Fibroblast of peridontal ligament (primary cell): ENCODE measurements around the gene GRIFIN.
"Not testable (repeated sequence)": the region's sequence is repeated elsewhere in the genome, so short reads cannot be mapped to it uniquely, and the experiment has no call there.

ENCODE experiments used
- DNase-seq: peaks from one replicate; pipeline ENCODE4 v3.0.0-alpha.2; 2010; ENCODE audit errors: extremely low read depth

Gene GRIFIN

DNA sequence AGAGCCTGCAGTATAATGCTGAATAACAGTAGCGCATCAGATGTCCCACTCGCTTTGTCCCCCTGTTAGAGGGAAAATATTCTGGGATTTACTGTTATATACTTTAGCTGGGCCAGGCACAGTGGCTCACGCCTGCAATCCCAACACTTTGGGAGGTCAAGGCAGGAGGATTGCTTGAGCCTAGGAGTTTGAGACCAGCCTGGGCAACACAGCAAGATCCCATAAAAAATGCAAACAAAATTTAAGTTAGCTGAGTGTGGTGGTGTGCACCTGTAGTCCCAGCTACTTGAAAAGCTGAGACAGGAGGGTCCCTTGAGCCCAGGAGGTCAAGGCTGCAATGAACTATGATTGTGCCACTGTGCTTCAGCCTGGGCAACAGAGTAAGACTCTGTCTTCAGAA is 22.3 kb downstream of the GRIFIN start:
- not testable (repeated sequence) for DNase-seq

DNA sequence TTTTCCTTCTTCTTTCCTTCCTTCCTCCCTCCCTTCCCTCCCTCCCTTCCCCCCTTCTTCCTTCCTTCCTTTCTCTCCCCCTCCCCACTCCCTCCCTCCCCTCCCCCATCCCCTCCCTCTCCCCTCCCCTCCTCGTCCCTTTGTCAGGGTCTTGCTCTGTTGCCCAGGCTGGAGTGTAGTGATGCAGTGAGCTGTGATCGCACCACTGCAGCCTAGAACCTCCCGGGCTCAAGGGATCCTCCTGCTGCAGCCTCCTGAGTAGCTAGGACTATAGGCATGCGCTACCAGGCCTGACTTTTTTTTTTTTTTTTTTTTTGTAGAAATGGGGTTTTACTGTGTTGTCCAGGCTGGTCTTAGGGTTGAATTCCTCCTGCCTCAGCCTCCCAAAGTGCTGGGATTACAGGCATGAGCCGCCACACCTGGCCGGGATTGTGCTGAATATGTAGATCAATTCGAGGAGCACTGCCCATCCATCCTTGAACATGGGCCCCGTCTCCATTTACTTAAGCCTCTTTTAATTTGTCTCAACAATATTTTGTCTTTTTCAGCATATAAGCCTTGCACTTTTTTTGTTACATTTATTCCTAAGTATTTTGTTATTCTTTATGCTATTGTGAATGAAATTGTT is 23.4 kb downstream of the GRIFIN start:
- no peak for DNase-seq

DNA sequence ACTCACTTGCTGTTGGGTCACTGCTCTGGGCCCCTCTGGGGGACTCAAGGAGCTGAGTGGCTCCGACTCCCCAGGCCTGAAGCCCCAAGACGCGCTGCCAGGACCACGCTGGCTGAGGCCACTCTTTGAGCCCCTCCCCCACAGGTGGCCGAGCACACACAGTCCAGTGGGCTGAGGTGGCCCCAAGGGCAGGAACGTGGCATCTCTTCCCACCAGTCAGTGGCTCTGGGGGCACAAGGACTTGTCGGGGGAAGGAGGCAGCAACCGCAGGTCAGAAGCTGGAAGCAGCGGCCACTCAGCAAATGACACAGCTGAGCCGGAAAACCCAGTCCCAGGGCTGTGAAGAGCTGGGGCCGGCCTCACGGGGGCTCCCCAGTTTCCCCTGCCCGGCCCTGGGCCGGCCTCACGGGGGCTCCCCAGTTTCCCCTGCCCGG is 24.1 kb downstream of the GRIFIN start:
- no peak for DNase-seq

DNA sequence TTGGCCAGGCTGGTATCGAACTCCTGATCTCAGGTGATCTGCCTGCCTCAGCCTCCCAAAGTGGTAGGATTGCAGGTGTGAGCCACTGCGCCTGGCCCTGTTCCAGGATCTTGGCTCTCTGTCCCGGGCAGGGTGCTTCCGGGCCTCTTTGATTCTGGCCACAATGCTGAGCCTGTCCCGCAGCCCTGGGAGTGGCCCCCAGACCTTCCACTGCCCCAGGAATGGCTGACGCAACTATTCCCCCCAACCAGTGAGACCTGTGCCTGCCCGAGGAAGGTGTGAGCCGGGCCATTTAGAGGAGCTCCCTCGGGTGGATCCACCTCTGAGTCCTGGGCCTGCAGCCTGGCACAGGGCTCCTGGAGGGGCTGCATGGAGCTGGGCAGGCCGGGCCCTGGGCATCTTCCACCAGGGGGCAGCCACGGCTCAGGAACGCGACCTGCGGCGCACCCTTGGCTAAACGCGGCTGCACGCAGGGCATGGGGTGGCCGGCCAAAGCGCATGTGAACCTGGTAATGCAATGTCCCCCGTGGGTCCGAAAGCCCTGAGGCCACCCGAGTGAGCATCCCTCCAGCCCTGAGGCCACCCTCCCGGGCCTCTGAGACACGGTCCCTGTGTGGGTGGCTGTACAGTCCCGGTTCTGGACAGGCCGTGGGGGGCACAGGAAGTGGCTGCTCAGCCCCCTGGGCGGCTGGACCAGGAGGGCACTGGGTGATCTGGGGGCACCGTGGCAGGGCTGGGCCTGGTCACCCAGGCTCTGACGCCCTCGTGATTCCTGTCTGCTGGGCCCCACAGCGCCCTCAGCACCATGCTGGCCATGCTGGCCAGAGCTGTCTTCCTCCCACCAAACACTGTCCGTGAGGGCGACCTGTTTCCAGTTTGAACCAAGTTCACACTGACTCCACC is 24.8 kb downstream of the GRIFIN start:
- peak; percentile 65 for DNase-seq

DNA sequence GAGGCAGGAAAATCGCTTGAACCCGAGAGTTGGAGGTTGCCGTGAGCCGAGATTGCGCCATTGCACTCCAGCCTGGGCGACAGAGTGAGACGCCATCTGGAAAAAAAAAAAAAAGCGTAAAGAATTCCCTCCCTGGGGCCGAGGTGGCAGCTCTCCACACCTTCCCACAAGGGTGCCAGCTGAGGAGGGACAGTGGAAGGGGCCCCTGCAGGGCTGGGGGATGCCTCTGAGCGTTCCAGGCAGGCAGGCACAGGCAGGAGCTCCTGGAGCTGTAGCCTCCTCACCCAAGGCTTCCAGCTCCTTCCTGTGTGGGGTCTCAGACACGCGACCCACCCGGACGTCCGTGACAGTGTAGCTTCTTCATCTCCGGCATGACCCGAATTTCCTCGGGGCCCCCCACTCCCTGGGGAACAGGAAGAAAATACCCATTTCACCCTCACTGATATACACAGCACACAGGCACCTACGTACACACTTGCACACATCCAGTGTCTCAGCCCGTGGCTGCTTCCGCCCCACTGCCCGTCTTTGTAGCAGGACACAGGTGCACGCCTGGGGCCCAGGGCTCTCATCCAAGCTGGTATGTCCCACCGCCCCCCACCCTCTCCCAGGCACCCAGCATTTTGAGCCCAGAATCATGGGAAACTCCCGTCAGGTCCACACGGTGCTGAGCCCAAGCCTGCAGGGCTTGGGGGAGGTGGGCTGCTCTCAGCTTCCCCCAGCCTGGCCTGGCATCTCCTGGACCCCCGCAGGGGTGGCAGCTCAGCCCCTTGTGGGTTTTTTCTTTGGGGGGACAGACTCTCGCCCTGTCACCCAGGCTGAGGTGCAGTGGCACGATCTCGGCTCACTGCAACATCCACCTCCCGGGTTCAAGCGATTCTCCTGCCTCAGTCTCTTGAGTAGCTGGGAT is 25.7 kb downstream of the GRIFIN start:
- DNase-seq: no peak

DNA sequence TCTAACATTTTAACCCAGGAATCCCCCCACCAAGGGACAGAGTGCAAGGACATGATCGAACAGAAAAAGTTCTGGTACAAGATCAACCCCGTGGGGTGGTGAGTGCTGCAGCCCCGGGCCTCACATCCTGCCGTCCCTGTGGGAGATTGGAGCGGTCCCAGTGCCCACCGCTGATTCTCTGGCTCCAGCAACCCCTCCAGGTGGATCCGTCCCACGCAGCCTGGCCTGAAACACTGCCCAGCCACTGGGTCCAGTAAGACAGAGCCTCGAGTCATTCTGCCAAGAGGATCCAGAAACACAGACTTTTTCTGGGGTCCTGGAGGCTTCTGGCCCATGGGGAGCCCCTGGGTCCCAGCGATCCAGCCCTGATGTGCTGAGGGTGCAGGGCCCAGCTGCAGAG is 29.5 kb downstream of the GRIFIN start:
- DNase-seq: no peak

DNA sequence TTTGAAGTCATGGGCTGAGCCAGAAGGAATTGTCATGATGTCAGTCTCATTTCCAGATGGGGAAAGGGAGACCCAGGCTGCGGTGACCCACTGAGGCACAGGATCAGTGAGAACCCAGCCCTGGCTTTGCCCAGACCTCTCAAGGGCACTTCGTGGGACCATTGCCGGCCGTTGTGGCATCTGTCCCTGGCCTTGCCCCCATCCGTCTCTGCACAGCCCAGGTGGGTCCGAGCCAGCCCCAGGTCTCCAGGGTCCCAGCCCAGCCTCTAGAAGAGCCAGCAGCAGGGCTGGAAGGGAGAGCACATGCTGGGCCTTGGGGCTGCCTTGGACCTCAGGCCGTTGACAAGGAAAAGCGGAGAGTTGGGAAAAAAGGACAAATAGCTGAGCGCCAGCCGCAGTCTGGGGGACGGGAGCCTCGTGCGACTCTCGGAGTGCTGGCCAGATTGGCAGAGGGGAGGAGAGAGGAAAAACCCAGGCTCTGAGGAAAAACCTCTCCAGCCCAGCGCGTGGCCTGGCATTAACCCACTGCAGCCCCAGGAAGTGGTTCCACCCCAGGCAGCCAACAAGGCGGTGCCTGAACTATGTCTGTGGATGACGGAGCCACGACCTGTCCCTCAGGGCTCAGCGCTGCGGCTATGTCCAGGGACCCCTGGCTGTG is 30.2 kb downstream of the GRIFIN start:
- DNase-seq: no peak

DNA sequence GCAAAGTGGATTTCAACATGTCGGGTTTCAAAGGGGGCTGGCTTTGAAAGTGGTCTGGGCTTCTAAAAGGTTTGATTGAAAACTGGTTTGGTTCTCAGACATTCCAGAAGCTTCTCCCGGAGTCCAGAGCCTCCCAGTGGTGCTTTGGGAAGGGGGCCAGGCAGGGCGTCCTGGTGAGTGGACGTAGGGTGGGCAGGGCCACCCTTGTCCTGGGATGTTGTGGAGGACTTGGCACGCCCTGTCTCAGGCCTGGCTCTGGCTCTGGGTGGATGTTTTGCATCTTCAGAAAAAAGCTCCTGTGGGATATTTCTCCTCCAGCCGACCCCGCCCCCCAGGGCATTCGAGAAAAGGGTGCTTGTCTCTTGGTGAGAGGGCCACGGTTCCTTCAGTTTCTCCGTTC is 31.2 kb downstream of the GRIFIN start:
- no peak for DNase-seq

DNA sequence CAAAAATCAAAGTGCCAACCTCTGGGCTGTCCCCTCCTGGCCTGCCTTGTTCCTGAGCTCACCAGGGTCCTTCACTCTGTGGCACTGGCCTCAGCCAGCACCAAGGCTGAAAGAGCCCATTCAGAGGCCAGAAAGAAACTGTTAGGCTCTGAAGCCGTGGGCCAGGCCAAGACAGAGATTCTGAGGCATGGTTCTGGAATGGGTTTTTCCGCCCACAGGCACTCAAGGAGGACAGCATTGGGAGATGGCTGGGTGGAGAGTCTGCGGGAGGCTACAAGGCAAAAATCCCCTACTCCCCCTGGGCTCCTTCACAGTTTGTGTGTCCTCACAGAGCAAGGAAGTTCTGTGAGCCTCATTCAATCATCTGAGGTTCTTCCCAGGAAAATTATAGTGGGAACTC is 31.7 kb downstream of the GRIFIN start:
- peak; percentile 86 for DNase-seq

DNA sequence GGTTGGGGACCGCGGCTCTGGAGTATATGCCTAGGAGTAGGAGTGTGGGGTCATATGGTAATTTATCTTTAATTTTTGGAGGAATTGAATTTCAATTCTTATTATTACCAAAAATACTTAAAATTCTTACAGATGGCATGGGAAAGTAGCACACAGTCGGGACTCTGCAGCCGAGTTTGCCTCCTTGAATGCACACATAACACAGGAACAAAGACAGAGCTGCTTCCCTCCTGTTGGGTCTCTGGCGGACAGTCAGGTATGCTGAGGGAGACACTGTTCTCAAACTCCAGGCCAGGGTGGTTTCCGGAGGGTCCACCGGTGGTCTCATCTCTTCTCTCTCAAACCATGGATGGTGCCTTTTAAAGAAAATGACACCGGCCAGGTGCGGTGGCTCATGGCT is 32.7 kb downstream of the GRIFIN start:
- no peak for DNase-seq

DNA sequence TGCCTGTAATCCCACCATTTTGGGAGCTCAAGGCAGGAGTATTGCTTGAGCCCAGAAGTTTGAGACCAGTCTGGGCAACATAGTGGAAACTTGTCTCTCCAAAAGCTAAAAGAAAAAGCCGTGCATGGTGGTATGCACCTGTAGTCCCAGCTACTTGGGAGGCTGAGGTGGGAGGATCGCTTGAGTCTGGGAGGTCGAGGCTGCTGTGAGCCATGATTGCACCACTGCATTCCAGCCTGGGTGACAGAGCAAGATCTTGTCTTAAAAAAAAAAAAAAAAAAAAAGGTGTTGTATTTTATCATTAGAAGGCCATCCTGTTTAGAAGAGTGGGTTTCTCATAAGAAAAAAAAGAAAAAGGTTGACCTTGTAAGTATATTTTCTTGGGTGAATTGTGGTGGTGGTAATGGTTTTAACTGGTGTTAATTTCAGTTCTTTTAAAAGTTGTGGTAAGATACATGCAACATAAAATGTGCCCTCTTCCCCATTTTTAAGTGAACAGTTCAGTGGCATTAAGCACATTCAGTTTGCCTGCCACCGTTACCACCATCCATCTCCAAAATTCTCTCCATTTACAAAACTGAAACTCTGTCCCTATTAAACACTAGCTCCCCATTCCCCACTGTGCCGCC is 34.7 kb downstream of the GRIFIN start:
- DNase-seq: no peak

DNA sequence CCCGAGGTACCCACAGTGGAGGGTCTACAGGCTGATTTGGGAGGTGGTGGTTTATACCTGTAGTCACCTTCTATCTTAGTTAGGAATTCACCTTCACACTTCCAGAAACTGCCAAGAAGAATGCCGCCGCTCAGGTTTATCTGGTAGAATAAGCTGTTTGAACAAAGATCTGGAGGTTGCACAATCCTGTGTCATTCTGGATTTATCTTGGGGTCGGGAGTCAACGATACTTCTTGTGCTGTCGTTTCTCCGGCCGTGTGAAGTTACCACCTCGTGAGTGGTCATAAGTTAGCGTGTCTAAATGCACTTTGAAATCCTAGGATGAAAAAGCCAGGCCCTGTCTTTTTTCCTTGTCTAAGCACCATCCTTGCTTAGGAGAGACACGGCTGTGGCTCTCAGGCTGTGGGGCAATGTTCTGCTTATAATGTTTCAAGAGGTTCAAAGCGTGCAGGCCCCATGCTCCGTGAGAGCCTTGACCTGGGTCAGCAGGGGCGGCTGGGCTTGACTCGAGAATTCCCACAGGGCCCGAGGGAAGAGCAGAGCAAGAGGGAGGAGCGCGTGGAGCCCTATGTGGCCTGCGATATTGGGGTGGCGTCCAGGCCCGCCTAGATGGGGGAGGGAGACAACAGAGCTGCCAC is 35.5 kb downstream of the GRIFIN start:
- DNase-seq: no peak

DNA sequence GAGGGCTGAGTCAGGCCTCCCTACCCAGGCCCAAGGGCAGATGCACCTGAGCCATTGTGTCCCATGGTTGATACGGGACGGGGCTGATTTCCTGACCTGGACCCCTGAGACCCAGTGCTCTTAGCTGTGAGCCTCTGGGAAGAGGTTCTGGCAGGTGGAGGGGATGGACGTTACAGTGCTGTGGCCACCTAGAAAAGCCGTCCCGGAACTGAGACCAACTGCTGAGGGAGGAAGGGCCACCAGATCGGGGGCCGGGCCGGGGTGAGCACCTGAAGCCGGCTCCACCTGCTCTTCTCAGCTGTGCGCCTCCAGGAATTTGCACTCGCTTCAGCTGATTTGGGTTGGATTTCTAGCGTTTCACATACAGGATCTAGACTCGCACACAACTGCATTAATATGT is 37.4 kb downstream of the GRIFIN start:
- DNase-seq: no peak

DNA sequence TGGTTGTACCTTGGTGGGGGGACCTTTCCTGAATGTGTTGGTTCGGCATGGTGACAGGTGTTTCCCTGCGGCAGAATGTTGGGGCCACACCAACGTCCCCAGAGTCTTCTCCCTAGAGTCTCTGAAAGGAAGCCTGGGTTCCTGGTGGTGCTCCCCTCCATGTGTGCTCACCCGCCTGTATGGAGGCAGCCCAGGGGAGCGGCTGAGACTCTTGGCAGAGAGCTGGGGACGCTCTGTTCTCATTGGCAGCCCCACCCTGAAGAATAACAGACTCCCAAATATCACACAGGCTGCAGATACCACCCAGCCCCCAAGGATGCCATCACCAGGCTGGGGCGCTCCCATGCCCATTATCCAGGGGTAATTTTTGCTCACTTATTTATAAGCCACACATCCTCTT is 38.0 kb downstream of the GRIFIN start:
- DNase-seq: no peak

DNA sequence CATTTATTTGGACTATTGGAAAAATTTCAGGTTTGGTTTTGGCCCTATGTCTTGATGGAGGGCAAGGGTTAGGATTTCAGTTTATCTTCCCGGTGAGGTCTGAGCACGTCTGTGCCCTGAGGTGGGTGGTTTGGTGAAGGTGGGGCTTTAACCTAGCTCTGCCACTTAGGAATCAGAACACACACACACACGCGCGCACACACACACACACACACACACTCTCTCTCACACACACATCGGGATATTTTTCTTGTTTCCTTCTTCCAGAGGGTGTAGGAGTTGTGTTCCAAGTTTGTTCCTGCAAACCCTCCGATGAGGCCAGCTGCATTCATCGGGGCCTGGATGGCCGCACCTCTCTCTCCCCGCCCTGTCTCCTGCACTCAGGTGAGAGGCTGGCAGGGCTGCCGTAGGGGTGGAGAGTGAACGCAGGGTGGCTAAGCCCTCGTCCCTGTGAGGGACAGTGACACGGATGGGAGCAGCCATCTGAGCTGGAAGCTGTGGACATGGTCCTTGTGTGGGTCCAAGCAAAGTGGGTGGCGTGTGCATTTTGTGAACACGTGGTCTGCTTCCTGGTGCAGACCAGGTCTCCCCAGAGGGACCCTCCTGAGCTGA is 38.6 kb downstream of the GRIFIN start:
- DNase-seq: no peak

DNA sequence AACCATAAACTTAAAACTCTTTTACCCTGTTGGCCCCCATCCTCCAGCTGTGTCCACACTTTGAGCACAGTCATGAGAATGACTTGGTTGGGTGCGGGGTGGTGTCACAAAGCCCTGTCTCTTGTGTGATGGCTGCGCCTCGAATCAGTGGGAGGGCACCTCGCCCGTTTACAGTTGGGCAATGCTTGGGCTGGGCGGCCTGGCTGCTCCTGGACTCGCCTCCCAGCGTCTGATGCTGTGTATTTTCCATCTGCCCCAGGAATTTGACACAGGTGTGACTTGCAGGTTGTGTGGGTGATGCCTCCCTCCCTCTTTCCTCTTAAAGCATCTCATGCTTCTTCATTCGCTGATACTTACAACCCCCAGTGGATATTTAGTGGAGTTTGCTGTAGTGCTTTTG is 39.1 kb downstream of the GRIFIN start:
- DNase-seq: no peak

DNA sequence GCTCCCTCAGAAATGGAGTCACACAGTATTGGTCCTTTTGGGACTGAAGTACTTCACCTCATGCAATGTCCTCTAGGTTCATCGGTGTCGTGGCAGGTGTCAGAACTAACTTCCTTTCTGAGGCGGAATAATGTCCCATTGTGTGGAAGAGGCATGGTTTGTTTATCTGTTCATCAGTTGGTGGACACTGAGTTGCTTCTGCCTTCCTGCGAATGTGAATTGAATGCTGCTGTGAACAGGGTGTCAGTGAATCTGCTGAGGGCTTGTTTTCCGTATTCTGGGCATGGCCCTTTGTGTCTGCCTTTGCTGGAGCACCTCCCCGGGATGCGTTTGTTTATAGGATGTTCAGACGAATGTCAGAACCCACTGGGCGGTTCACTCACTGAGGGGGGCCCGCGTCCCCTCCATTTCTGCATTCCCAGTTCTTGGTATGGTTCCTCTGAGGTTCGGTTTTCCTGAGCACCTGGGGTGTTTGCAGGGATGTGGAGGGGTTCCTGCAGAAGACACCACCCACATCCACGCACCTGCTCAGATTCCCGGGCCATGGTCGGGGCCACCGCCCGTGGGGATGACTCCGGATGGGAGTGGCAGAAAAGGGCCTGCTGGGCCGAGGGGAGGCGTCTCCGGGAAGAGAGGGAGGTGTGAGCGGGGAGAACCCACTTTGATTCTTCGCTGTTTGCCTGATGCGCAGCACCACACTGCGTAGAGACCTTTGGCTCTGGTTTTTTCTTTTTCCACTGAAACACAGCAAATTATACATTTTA is 39.7 kb downstream of the GRIFIN start:
- no peak for DNase-seq

DNA sequence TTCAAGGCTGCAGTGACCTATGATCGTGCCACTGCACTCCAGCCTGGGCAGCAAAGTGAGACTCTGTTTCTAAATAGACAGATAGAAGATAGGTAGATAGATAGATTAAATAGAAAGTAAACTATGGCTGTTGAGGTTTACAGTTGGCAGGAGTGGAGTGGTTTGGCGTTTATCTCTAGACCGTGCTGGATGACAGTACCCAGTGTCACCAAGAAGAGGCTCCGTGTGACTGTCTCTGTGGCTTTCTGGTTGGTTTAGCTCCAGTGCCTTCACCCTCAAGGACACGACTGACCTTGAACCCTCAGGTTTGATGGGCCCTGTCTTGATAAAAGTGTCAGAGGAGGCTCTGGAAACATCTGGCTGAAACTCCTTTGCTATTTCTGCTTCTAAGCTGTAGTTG is 41.1 kb downstream of the GRIFIN start:
- no peak for DNase-seq

DNA sequence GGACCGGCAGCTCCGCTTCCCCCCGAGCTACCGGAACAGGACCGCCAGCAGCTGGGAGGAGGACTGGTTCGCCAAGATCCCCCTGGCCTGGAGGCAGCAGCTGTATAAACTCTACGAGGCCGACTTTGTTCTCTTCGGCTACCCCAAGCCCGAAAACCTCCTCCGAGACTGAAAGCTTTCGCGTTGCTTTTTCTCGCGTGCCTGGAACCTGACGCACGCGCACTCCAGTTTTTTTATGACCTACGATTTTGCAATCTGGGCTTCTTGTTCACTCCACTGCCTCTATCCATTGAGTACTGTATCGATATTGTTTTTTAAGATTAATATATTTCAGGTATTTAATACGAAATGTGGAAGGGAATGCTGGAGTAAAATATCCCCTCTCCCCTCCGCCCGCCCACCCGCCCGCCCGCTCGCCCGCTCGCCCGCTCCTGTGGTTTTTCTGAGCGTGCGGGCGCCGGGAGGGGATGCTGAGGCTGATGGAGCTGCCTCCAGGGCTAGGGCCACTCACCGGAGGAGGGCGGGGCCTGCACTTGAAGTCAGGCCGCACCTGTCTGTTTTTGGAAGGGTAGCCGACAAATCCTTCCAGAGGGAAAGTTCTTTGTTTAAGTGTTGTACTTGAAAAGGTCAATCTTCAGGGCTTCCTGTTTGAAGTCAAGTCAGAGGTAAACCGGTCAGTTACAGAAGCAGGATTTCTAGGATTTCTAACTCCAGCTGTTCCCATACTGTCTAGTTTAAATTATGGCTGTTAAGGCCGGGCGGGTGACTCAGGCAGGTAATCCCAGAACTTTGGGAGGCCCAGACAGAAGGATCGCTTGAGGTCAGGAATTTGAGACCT is 42.3 kb downstream of the GRIFIN start:
- no peak for DNase-seq
